SK-N-DZ (cell line): ENCODE data around the gene MX2. TPM values are rescaled to one million over a fixed set of nuclear protein-coding genes. Genes with fewer than 3 reads are reported as not detected.
"Not testable (repeated sequence)": the region's sequence is repeated elsewhere in the genome, so short reads cannot be mapped to it uniquely, and the experiment has no call there.

Source experiments
- DNase-seq: peaks from one replicate; pipeline ENCODE4 v3.0.0-alpha.2; 2015; ENCODE audit warnings: low spot score
- polyA plus RNA-seq, 2 experiments: library from polyadenylated mRNA; depleted of rRNA; stranded (reverse); fragments of >200 nt; gene quantifications; 2 replicates each; pipeline ENCODE4 v1.2.3, GENCODE V29; 2014

MX2 gene, protein sequence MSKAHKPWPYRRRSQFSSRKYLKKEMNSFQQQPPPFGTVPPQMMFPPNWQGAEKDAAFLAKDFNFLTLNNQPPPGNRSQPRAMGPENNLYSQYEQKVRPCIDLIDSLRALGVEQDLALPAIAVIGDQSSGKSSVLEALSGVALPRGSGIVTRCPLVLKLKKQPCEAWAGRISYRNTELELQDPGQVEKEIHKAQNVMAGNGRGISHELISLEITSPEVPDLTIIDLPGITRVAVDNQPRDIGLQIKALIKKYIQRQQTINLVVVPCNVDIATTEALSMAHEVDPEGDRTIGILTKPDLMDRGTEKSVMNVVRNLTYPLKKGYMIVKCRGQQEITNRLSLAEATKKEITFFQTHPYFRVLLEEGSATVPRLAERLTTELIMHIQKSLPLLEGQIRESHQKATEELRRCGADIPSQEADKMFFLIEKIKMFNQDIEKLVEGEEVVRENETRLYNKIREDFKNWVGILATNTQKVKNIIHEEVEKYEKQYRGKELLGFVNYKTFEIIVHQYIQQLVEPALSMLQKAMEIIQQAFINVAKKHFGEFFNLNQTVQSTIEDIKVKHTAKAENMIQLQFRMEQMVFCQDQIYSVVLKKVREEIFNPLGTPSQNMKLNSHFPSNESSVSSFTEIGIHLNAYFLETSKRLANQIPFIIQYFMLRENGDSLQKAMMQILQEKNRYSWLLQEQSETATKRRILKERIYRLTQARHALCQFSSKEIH
- not detected in 2 replicates for polyA plus RNA-seq (2014; cell fraction: cytosol; rRNA removed)
- polyA plus RNA-seq (2014; cell fraction: nucleus; rRNA removed), result not detected in 2 replicates

DNA sequence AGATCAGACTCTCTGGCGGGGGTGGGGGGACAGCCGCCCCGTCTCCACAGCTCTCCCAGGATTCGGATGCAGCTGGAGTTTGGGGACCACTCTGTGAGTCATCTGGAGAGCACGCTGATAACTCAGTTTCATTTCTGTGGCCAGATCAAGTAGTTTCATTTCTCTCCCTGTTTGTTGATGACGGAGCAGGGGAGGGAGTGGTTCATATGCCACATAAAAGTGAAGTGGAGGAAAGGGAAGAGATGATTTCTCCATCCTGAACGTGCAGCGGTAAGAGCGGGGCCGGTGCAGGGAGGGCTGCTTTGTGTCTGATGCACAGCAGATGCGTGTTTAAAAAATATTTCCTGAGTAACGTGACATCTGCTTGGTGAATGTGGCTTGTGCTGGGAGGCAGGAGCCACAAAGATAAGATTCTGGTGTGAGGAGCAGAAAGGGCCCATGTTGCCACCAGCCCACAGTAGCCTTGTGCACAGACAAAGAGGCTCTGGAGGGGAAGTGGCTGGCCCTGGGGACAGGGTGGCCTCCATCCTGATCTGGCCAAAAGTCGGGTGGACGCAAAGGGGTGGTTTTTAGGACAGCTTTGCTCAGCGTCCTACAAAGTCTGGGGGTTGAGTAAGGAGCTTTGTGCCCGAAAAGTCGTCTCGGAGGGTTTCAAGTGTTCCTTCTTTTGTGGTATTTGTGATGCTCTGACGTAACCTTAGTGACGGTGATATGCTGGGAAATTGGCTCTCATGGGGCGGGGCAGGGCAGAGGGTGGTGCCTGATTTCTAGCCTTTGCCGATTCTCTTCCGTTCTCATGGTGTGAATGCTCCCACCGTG, at the start of gene MX2:
TSS of gene MX2 (plus strand) at position 242 of the 819 bp plus-strand sequence. CDS start 14,880 bp downstream, outside the sequence.
- DNase-seq, result no peak

DNA sequence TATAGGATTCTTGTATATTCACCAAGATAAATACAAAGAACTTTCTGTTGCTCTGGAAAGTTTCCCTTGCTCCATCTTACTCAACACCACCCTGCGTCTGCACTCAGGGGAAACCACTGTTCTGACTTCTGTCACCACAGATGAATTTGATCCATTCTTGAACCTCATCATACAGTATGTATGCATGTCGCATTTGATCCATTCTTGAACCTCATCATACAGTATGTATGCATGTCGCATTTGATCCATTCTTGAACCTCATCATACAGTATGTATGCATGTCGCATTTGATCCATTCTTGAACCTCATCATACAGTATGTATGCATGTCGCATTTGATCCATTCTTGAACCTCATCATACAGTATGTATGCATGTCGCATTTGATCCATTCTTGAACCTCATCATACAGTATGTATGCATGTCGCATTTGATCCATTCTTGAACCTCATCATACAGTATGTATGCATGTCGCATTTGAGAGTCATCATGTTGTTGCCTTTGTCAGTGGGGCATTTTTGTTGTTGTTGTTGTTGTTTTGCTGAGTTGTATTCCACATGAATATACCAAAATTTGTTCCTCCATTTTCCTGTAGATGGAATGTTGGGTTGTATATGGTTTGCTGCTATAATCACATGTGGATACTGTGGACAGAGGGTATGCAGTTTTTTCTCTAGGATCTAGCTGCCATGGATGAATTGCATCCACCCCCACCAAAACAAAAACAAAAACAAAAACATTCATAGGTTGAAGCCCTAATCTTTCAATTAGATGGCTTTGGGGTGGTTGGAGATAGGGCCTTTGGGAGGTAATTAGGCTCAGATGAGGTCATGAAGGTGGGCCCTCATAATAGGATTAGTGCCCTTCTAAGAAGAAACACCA, 48.3 kb upstream of the MX2 start:
- DNase-seq, result not testable (repeated sequence)

DNA sequence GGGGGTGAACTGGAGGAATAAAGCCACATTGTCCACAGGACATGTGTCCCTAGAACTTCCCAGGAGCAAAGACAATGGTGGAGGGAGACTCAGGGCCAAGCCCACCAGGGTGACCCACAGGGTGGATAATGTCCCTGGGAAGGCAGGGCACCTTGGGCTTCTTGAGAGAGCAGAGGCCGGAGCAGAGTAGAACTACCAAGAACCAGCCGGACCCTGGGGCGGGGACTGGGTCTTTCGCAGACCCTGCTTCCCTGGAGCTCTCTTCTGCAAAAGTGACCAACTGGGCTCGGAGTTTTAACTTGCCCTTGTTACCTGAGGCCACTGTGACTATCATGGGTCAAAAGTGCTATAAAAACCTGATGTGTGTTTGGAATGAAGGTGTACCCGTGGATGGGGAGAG, 46.1 kb upstream of the MX2 start:
- DNase-seq, result no peak

DNA sequence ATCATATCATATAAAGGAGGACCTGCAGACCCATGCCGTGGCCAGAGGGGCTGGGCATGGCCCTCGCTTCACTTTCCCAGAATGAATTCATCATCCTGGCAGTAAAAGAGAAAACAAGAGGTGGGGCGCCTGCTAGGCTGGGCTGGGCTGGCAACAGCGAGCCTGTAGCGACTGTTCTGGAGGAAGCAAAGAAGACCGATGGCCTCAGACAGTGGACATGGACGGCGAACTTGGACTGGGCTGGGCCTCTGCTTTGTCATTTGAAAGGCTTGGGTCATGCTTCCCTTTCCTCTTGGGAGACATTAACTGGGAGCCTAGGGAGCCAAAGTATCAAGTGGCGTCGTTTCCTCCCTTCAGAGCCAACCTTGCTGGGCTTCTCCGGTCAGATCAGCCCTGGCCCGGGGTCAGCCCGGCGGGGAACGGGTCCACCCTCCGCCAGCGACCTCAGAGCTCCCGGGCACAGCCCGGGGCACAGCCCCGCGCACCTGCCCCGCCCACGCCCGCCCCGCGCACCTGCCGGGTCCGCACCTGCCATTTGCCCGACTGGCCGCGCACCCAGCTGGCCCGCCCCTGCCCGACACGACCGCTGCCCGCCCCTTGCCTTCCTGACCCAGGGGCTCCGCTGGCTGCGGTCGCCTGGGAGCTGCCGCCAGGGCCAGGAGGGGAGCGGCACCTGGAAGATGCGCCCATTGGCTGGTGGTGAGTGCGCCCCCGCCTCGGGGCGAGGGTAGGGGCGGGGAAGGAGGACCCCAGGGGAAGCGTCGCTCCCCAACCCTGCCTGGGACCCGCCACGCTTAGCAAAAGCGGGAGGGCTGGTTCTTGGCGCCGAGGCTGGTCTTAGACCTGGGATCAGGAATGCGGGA, 45.4 kb upstream of the MX2 start, which contains the start of gene FAM3B:
TSS of gene FAM3B (plus strand) at position 602 of the 863 bp plus-strand sequence. CDS start at position 681, 79 bp downstream.
- no peak for DNase-seq

DNA sequence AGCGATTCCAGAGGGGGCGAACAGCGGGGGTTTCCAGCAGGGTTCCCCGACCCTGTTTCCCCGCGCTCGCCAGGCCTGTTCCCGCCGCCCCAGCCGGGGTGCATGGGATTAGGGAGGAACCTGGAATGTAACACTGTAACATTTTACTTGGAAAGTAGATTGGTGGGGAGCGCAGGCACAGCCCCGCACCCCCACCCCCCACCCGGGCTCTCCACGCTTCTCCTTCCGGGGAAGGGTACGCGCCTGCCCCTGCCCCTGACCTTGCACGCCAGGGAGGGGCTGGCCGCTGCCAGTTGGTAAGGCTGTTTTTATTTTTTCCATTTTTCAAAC, 44.8 kb upstream of the MX2 start:
- no peak for DNase-seq

DNA sequence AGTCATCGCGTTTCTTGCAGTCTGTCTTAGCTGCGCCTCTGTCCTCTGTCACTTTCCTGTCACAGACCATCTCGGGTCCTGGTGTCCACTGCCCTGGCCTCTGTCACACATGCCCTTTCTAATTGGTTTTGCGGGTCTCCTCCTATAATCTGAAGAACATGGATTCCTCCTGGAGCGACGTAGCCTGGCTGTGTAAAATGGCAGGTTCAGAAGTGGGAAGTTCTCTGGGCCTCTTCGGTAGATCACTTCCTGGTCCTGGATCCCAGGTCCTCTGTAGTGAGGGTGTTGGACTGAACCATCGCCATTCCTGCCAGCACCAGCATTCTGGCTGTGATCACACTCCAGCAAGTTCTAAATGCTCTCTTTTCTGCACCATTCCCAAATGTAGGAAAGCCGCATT, 44.4 kb upstream of the MX2 start:
- DNase-seq, result no peak

DNA sequence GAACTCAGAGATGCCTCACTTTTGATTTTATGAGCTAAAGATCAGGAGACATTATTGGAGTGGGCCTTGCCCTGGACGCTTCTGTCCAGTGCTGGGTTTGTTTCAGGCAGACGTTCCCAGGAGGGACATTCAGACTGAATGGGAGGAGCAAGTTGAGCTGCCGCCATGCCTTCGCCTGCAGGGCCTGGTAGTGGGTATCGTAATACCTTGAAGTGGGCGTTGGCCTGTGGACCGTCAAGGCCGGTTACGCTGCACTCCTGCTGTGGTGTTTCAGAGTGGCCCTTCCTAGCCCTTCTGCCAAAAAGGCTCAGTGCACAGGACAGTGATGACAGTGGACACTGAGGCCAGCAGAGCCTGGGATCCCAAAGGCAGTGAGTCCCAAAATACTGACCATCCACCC, 43.6 kb upstream of the MX2 start:
- DNase-seq, result no peak

DNA sequence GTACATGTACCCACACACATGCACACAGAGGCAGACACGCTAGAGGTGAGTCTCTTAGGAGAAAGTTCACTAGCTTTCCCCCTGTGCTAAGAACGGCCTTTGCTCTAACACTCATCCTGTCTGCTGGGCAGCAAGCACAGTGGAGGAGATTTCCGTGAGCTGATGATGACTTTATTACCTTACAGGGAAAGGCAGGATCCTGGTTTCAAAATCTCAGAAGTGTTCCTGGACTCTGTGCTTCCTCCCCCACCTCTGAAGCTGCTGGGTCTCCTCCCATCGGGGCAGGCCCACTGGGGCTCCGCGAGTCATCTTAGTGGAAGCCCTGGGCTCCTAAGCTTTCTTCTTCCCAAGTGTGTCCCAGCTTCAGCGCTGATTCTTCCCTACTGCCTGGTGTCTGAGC, 42.6 kb upstream of the MX2 start:
- no peak for DNase-seq

DNA sequence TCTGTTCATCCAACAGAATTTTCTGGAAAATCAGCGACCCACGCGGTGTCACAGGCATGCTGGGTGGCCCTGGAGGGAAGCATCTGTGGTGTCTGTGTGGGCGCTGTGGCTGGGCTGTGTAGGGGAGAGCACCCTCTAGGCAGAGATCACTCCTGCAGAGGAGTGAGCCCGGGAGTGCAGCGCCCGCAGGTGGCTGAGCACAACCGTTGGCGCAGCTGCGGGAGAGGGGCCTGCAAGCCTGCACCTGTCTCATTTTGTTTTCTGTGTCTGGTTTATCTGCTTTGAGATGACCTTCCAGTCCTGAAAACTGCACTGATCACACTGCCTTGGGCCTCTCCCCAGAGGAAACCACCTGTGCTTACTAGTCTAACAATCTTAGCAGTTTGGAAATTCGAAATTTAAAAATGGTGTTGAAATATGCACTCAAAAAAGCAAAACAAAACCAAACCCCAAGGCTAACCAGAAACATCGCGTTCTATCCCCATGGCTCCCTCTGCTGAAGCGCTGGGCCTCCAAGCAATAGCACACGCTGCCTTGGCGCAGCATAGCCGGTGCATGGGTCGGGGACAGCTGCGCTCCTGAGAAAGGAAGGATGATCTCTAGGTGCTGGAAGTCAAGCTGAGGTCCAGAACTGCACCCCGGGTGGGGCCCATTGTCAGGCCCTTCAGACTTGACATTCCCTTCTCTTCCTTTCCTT, 40.5 kb upstream of the MX2 start:
- DNase-seq, result no peak

DNA sequence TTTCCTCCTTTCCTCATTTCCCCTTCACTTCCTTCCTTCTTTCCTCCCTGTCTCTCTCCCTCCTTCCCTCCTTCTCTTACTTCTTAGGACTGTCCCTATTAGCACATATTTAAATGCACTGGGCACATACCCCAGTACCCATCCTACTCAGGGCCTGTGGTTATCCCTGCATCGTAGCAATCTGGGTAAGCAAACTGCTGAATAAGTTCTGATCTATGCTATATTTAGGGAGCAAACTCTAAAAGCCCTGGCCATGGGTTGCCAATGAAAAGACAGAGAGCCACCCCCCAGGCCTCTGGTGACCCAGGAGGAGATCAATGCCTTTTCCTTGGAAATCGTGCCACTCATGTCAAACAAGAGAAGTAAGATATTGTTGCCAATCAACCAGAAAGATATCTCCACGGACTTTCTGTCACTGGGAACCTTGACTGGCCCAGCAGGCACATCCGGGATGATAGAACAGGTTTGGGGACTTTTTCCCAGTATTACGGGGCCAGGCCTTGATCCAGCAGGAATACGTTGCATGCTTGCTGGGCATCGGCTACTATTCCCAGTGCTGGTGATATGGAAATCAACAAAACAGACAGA, 39.8 kb upstream of the MX2 start:
- DNase-seq, result no peak

DNA sequence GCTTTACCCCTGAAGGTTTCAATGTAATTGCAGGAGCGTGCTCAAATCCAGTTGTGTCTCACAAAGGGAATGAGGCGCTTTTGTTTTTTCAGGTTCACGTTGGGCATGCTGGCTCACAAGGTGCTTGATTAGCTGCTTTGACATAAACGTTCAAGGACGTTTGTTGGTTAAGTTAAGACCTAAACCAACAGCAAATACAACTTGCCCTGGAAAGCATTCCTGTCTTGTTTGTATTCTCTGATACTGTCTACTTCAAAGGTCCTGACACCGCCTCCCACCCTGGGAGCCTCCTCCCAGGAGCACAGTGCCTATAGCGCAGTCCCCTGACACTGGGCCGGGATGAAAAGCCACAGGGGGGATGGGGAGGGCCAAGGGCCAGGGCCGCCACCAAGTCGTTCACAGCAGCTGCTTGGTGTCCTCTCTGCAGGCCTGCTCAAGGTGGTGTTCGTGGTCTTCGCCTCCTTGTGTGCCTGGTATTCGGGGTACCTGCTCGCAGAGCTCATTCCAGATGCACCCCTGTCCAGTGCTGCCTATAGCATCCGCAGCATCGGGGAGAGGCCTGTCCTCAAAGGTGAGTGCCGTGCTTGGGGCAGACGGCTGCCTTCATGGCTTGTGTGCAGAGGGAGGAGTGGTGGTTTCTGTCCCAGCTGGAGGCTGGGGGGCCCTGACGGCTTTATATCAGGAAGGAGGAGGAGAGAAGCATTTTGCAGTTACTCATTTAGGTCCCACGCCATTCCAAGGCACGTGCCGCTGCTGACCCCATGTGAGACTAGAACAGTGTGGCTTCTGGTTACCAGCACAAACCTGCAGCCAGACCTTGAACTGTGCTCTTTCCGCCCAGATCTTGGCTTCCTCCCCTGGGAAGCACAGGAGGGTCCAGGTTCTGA, 39.1 kb upstream of the MX2 start:
- no peak for DNase-seq

DNA sequence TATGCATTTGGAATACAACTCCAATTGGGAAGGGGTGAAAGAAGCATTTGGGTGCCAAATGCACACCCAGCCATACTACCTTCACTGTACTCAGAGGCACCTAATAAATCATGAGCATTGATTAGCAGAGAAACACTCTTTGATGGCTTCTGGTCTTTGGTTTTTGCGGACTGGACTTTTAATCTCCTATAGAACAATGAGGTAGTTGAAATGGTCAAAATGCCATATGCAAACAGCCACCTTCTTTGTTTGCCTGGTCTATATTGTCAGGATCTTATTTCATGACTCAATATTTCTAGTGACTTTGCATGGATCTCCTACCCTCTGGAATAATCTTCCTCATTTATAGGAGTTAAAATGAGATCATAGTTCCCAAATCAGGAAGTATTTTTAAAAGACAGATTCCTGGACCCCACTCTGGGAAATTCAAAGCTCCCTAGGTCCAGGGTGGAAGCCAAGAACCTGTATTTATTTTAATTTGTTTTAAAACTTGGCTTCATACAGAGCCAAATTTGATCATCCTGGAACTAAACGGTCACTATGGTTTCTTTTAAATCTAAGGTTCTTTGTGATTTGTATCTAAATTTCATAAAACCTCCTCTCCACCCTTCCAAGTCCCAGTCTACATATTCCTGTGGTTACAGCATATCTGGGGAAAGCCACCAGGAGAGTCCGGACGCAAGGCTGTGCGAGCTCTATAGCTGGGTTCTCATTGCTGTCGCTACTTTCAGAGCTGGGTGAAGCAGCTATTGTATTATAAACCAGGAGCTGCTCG, 36.5 kb upstream of the MX2 start:
- no peak for DNase-seq

DNA sequence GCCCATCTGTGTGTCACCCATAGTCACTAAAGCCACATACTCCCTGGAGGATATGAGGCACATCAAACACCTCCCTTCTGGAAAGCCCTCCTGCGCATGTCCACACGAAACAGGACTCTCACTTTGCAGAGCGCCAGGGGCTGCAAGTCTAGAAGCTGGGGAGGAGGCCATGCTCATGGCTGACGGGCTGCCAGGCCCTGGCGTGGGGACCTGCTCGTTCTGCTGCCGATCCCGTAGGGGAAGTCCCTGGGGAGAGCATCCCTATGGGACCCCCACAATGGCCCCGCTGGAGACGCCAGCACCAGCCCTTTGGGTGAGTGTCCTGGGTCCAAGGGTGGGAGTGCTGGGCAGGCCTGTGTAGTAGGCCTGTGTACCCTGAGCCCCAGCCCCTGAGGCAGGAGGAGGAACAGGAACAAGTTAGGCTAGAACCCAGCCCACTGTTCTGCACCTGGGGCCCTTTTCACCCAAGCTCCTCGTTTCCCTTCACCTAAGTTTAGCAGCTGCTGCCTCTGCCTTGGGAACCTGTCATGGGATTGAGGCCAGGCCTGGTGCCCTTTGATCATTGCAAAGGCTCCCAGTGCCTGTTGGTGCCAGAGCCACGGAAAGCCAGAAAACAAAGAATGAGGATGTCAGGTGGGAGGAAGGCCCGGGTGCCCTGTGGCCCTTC, 35.3 kb upstream of the MX2 start:
- DNase-seq, result no peak

DNA sequence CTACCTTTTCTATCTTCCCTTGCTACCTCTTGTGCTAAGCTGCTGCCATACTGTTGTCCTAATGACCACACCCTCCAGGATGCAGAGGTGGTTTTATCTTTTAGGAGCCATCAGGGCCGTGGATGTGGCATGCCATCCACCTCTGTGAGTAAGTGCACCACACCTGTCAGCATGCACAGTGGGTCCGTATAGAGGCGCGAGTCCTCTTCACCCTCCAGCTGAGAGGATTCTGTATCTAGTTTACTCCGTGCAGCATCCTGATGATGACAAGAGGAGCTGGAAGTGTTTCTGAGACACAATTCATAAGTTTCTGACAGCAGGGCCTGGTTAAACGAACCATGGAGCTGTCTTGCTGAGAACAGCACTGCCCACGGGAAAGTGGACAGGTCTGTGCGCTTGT, 34.1 kb upstream of the MX2 start:
- no peak for DNase-seq

DNA sequence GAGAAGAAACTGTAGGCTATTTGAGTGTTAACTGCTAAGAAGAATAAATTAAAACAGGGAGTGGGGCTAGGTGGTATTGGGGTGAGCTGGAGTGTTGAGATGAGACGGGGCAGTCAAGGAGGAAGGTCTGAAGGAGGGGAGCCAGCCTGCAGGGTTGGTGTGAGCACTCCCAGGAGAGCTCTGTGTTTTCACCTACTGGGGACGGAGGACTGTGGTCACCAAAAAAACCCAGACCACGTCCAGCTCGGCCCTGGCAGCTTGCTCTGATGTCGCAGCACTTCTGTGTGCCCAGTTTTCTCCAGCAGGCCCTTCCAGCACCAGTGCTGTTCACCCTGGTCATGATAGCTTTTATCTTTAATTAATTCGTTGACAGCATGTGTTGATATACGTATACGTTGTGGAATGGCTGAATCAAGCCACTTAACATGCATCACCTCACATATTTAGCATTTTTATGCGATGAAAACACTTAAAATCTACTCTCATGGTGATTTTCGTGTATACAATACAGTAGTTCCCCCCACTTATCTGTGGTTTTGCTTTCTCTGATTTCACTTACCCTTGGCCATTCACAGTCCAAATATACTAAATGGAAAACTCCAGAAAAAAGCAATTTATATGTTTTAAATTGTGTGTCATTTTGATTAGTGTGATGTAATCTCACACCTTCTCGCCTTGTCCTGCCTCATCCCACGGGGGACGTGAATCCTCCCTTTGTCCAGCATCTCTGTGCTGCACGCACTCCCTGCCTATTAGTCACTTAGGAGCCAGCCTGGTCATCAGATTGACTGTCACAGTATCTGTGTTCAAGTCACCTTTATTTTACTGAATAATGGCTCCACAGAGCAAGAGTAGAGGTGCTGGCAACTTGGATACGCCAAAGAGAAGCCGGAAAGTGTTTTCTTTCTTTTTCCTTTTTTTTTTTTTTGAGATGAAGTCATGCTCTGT, 32.9 kb upstream of the MX2 start:
- DNase-seq, result no peak
